Right atrium auricular region (tissue), 2 donors: ENCODE results near the gene FAM13B. TPM values are rescaled to one million over a fixed set of nuclear protein-coding genes. Genes with fewer than 3 reads are reported as not detected.
"Not testable (repeated sequence)": the region's sequence is repeated elsewhere in the genome, so short reads cannot be mapped to it uniquely, and the experiment has no call there.

ENCODE experiments used
- DNase-seq: peaks from one replicate; pipeline ENCODE4 v3.0.0-alpha.2; 2019; ENCODE audit warnings: low spot score
- H3K27ac ChIP-seq, 2 donors: fragments of 200-600 bp; sonication (generic); 1 replicate in 1 of 2; 2 replicates in 1 of 2; pipeline ENCODE4 v1.5.1; 2016 to 2019
- H3K27me3 ChIP-seq, 2 donors: fragments of 200-600 bp; sonication (generic); one replicate each; pipeline versions ENCODE4 v1.5.1 to v1.6.0; 2017 to 2019
- H3K36me3 ChIP-seq: fragments of 200-600 bp; sonication (generic); one replicate; pipeline ENCODE4 v1.5.1; 2016
- H3K4me1 ChIP-seq, 2 donors: fragments of 200-600 bp; sonication (generic); one replicate each; pipeline versions ENCODE4 v1.5.1 to v1.6.0; 2017 to 2019
- H3K4me3 ChIP-seq, 2 donors: fragments of 200-600 bp; sonication (generic); 1 replicate in 1 of 2; 2 replicates in 1 of 2; pipeline ENCODE4 v1.5.1; 2017 to 2019; ENCODE audit warnings: mild to moderate bottlenecking in 1 of 2, moderate library complexity in 1 of 2
- H3K9me3 ChIP-seq, 2 donors: fragments of 200-600 bp; sonication (generic); one replicate each; pipeline ENCODE4 v1.5.1; 2019
- total RNA-seq, 2 donors: library from RNA; depleted of rRNA; stranded (reverse); fragments of >200 nt; gene quantifications; one replicate each; pipeline ENCODE4 v1.1.0, GENCODE V29; 2016
- TF ChIP-seq, protein P1 (sequence below), 2 donors: fragments of 200-600 bp; sonication (generic); IDR thresholded peaks; one replicate each; pipeline ENCODE4 v1.5.1; 2019; ENCODE audit warnings: antibody characterized with exemption in 2 of 2

Gene FAM13B
- total RNA-seq, 2 donors from 2014 or later: 35.9 to 37.1 TPM

DNA sequence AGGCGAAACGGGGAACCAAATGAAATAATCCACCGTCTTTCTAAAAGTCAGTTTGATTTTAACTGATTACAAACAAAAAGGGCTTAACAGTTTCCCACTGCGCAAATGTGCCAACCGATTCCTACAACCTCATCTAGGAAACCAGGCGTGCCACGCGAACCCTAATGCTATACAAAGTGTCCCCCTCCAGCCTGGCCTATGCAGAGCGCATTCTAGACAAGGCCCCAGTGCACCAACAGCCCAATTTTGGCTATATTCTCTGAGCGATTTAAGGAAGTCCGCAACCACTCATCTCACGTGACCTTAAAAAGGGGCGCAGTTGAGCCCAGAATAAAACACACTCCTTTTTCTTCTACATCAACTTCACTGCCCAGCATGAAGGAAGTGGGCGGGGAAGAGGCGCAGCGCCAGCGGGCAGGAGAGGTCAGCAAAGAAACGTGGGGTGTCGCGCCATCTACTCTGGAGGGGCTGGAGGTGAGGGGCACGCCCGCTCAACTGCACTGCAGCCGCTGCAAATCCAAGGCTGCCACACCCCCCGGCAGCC lies 779 bp downstream of the FAM13B start:
- DNase-seq: peak; percentile 68
- H3K36me3 ChIP-seq: no peaks in the 10 kb centered on the region
- TF ChIP-seq, protein P1, sequence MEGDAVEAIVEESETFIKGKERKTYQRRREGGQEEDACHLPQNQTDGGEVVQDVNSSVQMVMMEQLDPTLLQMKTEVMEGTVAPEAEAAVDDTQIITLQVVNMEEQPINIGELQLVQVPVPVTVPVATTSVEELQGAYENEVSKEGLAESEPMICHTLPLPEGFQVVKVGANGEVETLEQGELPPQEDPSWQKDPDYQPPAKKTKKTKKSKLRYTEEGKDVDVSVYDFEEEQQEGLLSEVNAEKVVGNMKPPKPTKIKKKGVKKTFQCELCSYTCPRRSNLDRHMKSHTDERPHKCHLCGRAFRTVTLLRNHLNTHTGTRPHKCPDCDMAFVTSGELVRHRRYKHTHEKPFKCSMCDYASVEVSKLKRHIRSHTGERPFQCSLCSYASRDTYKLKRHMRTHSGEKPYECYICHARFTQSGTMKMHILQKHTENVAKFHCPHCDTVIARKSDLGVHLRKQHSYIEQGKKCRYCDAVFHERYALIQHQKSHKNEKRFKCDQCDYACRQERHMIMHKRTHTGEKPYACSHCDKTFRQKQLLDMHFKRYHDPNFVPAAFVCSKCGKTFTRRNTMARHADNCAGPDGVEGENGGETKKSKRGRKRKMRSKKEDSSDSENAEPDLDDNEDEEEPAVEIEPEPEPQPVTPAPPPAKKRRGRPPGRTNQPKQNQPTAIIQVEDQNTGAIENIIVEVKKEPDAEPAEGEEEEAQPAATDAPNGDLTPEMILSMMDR (IDR thresholded peaks at IDR 0.05): no peak
- no peaks in the 10 kb centered on the region for H3K9me3 ChIP-seq
- H3K27me3 ChIP-seq: no peaks in the 10 kb centered on the region
- peak overlapping the region; percentile 99 for H3K27ac ChIP-seq
- H3K4me3 ChIP-seq: peak overlapping the region; percentile 88 to 98
- peaks cover 0 to 66% of the 10 kb centered on the region in 2 donors for H3K4me1 ChIP-seq

DNA sequence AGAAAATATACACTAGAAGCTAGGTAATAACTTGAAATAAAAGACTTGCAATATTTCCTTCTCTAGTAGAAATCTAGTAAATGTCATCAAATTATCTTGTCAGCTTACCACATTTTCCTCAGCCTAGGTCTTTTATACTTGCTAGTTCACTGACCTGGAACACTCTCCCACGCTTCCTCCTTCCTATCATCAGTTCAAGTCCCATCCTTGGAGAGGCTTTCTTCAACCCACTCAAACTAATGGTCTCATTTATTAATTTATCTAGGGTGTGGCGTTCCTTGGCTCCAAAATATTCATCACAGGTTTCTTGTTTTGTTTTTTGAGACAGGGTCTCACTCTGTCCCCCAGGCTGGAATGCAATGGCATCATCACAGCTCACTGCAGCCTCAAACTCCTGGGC lies 2.9 kb downstream of the FAM13B start:
- H3K4me1 ChIP-seq: peaks cover 0 to 56% of the 10 kb centered on the region in 2 donors
- H3K36me3 ChIP-seq: no peaks in the 10 kb centered on the region
- no peaks in the 10 kb centered on the region for H3K27me3 ChIP-seq
- TF ChIP-seq, protein P1 (IDR thresholded peaks at IDR 0.05): no peak
- H3K9me3 ChIP-seq: no peaks in the 10 kb centered on the region
- no peak overlapping the region for H3K4me3 ChIP-seq
- no peak overlapping the region for H3K27ac ChIP-seq
- DNase-seq: no peak

DNA sequence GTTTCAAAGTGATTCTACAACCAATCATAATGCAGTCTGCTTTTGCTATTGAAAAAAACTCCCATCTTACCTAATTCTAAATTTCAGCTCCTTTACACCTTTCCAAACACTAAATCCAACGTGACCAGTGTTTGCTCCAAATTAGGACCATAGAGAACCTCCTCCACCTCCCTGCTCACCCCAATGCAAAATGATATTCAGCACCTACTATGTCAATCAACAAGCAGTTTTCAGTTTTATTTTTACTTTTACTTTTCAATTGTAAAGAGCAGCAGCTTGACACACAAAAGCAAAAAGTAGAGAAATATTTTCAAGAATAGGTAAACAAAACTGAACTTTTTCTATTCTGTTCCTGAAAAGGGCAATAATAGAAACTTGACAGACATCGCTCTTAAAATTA lies 3.4 kb downstream of the FAM13B start:
- no peak overlapping the region for H3K4me3 ChIP-seq
- TF ChIP-seq, protein P1 (IDR thresholded peaks at IDR 0.05): no peak
- H3K27me3 ChIP-seq: no peaks in the 10 kb centered on the region
- no peak for DNase-seq
- no peak overlapping the region for H3K27ac ChIP-seq
- H3K4me1 ChIP-seq: peaks cover 0 to 56% of the 10 kb centered on the region in 2 donors
- no peaks in the 10 kb centered on the region for H3K36me3 ChIP-seq
- no peaks in the 10 kb centered on the region for H3K9me3 ChIP-seq

DNA sequence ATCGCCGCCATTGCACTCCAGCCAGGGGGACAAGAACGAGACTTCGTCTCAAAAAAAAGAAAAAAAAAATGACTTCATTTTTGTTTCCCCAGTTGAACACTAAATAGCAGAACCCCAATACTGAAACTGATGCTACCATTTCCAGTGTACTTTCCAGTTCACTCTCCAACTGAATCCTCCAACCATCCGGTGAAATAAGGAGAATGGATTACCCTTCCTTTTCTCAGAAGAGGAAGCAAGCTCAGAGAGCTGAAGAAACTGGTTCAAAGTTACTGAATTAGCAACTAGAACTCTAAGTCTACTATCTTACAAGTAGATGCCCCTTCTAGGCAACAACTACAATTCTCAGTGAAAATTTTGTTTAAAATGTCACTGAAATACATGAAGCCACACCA lies 3.9 kb downstream of the FAM13B start:
- H3K27me3 ChIP-seq: no peaks in the 10 kb centered on the region
- no peaks in the 10 kb centered on the region for H3K9me3 ChIP-seq
- no peak for DNase-seq
- no peaks in the 10 kb centered on the region for H3K36me3 ChIP-seq
- H3K4me1 ChIP-seq: peaks cover 0 to 60% of the 10 kb centered on the region in 2 donors
- no peak overlapping the region for H3K4me3 ChIP-seq
- TF ChIP-seq, protein P1 (IDR thresholded peaks at IDR 0.05): no peak
- no peak overlapping the region for H3K27ac ChIP-seq

DNA sequence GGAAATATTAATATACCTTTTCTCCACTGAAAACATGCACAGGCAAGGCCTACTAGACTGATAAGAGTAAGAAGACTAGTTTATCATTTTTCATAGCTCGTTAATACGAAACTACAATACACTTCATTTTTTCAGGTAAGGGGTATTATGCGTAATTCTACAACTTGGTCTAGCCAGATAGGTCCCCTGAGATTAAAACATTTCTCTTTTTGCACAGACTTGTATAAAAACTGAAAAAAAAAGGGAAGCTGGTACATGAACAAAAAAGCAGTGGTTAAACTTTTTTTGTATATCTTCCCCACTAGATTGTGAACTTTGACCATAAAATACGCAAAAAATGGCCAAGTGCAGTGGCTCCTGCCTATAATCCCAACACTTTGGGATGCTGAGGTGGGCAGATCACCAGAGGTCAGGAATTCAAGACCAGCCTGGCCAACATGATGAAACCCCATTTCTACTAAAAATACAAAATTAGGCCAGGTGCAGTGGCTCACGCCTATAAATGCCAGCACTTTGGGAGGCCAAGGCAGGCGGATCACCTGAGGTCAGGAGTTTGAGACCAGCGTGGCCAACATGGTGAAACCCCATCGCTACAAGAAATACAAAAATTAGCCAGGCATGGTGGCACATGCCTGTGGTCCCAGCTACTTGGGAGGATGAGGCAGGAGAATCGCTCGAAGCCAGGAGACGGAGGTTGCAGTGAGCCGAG lies 4.5 kb downstream of the FAM13B start:
- not testable (repeated sequence) for H3K27ac ChIP-seq, H3K9me3 ChIP-seq, H3K27me3 ChIP-seq, DNase-seq, H3K4me3 ChIP-seq, H3K36me3 ChIP-seq
- H3K4me1 ChIP-seq: peaks cover 0 to 60% of the 10 kb centered on the region in 2 donors

DNA sequence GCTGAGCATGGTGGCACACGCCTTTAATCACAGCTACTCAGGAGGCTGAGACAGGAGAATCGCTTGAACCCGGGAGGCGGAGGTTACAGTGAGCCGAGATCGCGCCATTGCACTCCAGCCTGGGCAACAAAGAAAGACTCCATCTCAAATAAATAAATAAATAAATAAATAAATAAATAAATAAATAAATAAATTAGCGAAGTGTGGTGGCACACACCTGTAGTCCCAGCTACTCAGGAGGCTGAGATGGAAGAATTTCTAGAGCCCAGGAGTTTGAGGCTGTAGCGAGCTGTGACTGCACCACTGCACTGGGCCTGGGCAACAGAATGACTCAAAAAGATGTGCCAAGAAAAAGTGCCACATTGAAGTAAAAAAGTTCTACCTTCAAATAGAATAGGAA lies 6.1 kb downstream of the FAM13B start:
- not testable (repeated sequence) for H3K36me3 ChIP-seq, H3K9me3 ChIP-seq, H3K27me3 ChIP-seq, DNase-seq, H3K27ac ChIP-seq, H3K4me3 ChIP-seq
- H3K4me1 ChIP-seq: peaks cover 0 to 64% of the 10 kb centered on the region in 2 donors

DNA sequence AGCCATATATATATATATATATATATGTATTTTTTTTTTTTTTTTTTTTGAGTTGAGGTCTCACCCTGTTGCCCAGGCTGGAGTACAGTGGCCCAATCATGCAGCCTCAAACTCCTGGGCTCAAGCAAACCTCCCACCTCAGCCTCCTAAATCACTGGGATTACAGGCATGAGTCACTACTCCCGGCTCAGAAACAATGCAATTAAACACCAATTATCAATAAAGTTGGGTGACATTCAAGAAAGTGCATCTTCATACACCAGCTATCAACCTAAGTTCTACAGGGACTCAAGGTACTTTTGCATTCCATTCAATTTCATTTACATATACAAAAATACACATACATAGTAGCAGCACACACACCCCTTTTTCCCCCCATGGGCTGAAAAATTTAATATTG lies 7.6 kb downstream of the FAM13B start:
- H3K4me3 ChIP-seq: no peak overlapping the region
- H3K27ac ChIP-seq: no peak overlapping the region
- peaks cover 5% of the 10 kb centered on the region for H3K36me3 ChIP-seq
- H3K9me3 ChIP-seq: no peaks in the 10 kb centered on the region
- no peak for DNase-seq
- H3K27me3 ChIP-seq: no peaks in the 10 kb centered on the region
- TF ChIP-seq, protein P1 (IDR thresholded peaks at IDR 0.05): no peak
- peaks cover 0 to 49% of the 10 kb centered on the region in 2 donors for H3K4me1 ChIP-seq
